ENCODE data around the gene PURA.

The PURA gene

DNA sequence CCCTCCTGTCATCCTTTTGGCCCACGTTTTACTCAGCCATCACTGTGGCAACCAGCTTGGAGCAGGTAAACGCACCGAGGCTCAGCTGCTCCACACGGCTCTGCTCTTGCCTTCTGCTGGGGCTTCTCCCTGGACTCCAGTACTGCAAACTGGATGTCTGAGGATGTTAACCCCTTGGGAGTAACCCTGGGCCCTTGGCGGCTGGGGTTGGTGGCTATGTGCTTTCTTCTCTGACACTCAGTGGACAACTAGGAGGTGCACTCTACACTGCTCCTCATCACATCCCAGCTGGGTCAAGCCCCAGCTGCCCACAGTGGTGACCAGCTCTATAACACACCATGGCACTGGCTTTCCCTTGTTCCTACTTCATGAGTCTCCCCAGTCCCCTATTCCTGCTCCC lies 48.9 kb downstream of the PURA start:
- no peak for DNase-seq

DNA sequence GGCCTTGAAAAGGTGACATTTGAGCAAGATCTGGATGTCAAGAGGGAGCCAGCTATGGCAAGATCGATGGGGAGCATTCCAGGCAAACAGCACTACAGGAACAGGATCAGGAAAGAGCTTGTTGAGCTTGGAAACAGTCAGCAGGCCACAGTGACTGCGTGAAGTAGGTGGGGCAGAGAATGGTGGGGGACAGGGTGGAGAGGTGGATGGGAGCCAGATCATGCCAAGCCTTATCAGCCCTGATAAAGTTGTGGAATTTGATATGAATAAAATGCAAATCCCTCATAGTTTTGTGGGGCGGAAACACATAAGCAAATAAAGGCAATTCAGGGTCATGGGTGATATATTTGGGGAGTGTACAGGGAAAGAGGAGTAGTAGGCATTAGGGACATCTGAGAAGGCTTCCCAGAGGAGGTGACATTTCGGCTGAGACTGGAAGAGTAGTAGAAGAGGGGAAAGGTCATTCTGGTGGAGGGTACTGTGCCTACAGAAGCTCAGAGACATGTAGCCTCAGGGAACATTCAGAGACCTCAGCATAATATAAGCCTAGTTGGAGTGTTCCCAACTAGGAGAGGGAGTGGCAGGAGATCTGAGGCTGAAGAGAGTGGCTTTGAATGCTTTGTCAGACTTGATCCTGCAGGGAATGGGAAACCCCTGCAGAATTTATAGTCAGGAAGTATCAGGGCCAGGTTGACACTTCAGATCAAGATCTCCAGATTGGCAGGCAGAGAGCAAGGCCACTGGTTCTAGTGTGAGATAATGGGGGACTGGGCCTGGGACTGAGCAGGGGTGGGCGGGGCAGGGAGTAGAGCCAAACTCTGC lies 51.4 kb downstream of the PURA start:
- no peak for DNase-seq

DNA sequence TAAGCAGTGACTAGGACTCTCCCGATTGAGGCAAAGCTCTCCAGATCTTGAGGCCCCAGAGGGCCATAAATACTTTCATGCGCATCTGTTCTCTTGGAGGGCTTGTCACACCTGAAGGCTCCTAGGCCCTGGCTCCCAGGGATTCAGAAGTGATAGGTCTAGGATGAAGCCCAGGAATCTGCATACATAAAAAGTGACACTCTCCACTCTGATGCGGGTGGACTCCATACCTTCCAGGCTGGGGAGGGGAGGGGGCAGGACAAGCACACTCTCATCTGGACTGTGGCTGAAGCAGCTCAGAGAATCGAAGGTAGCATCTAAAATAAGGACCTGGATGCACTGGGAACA lies 52.0 kb downstream of the PURA start:
- DNase-seq, result no peak

DNA sequence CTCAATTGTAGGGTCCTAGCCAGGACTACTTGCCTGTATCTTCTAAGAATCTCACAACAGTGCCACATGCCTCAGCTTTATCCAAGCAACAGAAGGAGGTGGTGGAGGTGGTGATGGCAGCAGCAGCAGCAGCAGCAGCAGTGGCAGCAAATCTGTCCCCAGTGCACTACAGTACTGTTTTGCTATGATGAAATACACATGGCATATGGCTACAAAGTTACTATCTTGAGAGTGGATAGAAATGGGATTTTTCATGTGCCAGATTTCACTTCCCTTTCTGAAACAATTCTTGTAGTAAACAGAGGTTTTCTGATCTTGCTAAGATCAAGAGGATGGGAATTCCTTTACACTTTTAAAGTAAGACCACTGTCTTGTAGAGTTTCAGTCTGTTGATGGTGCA lies 53.0 kb downstream of the PURA start:
- no peak for DNase-seq

DNA sequence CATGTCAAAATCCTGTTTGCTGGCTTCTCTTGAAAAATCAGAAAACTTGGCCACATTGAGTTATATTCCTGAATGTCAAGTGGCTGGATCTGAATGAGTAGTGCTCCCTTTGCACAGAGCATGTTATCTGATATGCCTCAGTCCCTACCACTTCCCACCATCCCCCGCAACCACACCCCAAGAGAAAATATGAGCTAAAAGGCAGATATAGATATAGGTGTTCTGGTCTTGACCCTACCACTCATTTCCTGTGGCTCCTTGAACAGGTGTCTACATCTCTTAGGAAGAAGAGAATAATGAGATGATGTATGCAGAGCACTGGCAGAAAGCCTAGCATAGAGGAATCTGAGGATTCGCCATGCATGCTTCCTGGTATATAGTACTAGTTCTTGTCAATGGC lies 54.5 kb downstream of the PURA start:
- no peak for DNase-seq

DNA sequence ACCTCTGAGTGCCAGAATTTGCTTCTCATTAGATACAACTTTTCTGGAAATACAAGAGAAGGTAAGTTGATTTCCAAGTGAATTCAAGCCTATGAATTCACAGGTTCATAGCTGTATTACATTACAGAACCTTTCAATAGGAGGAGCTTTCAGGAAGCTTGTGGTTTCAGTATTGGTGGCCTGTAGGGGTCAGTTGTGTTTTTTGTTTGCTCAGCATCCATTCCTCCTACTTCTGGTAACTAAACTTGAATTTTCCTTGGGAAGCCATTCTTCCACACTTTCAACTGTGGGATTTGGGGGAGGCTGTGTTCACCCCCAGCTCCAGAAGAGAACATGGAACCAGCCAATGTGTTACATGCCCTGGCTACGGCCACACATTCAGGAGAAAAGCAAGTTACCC lies 55.5 kb downstream of the PURA start:
- DNase-seq, result no peak

DNA sequence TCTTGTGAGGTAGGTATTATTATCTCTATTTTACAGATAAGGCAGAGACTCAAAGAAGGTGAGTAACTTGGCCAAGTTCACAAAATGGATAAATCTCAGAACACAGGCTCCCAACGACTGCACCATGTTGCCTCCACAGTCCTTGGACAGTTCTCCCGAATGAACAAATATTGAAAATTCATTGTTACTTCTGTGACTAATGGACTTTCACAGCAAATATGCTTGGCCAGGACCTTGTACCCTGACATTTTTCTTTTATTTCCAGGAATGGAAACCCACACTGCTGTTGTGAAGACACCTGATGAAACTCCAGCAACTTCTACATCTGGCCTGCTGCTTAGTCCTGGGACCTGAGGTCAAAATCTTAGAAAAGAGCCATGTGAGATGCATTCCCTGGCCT lies 58.6 kb downstream of the PURA start:
- no peak for DNase-seq

DNA sequence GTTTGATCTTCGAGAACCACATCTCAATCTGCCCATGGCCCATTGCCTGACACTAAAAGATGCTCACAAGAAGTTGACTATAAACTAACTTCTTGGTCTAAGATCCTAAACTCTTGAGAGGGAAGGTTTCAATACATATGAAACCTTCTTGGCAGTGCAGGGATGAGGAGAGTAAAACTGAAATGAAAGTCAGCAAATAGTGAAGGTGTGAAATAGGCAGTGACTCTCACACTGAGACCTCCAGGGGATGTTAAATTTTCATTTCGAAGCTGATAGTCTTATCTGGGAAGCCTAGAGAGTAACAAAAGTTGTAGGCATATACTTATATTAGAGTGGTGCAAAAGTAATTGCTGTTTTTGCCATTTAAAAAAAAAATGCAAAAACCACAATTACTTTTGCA lies 60.1 kb downstream of the PURA start:
- DNase-seq, result no peak

DNA sequence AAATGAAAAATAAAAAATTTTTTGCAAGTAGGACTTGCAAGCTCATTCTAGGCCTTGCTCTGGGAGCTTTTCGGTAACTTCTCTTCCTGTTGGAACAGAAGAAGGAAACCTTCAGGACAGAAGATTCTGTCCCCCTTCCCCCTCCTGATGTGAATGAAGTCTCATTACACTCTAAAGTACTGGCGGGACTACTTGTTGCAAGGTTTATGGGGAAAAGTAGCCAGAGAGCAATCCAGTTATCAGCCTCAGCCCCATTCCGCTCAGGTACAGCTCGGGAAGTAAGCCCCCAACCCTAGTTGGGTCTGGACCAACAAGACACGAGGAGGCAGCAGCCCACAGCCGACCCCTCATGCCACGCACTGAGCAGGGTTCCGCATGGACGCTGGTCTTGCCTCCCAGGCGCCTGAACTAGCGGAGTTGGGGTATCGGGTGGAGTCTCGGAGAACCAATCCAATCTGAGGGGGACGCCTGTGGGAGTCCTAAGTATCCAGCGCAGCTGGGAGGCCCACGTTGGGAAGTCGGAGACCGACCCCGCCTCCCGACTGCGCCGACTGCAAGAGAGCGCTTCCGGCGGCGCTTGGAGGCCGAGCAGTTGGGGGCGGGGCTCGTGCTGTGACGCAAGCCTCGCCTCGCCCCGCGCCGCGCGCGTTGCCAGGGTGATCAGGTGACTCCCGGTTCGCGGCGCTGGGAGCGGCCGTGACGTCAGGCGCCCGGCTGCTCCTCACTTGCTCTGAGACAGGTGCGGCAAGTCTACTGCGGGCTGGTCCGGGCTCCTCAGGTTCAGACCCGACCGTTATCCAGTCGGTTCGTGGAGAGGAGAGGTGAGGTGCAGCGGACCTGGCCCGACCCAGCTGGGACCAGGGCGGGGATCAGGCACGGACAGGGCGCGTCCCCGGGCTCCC lies 60.8 kb downstream of the PURA start, which contains the start of gene CYSTM1:
CYSTM1 (plus strand) TSS at position 724 of the 902 bp plus-strand sequence. CDS start 19,278 bp downstream, outside the sequence.
- DNase-seq, result peak; percentile 94
